Measurements from ENCODE around the gene PDE4D.
"Not testable (repeated sequence)": the region's sequence is repeated elsewhere in the genome, so short reads cannot be mapped to it uniquely, and the experiment has no call there.

PDE4D gene

DNA sequence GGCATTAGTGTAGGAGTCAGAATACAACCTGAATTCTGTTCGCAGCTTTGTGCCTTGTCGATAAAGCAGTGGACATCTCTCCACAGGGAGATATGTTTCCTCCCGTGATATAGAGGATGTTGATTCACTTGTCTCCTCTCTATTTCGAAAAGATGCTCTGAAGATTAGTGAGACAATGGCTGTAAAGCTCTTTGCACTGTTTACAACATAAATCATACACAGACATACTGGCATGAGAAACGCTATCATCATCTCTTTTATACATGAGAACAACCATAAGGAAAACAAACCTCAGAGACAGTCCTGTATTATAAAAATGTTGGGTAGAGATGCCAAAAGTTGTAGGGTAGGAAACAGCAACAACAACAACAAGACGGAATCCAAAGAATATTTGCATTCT lies 803.2 kb downstream of the PDE4D start:
- no peak for DNase-seq

DNA sequence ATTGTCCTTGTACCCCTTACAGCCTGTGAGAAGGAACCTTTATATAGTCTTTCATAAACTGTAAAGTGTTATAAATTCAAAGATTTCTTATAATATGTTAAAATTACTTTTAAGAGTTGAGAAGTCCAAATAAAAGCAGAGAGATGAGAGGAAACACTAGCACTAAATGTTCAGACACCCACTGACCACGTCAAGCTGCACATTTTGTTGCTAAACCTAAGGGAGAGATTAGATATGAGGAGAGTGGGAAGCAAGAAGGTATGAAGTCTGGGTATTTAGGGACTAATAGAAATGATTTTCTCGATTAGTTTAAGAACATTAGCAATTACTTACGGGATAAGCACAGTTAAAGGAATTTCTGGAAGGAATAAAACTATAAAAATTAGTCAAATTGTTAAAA lies 803.8 kb downstream of the PDE4D start:
- no peak for DNase-seq

- no peak for DNase-seq
Observed at GRCh38 chr5:59088546-59088945, 805.0 kb downstream of the PDE4D start.

DNA sequence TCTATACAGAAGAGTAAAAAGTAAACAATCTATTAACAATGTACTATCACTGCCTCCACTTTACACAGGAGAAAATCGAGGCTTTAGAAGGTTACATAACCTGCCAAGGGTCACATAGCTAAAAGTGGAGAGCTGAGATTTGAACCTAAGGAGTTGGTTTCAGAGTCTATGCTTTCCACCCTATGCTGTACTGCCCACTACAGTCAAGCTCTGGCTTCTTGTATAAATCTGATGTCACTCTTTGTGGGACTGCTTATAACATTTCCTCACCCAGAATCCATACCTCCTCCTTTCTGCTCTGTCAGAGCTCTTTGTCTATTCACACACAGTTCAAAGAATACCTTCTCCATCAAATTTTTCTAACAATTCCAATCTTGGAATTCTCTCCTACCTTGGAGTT lies 807.5 kb downstream of the PDE4D start:
- no peak for DNase-seq

- no peak for DNase-seq
Observed at GRCh38 chr5:59081693-59082092, 811.8 kb downstream of the PDE4D start.

DNA sequence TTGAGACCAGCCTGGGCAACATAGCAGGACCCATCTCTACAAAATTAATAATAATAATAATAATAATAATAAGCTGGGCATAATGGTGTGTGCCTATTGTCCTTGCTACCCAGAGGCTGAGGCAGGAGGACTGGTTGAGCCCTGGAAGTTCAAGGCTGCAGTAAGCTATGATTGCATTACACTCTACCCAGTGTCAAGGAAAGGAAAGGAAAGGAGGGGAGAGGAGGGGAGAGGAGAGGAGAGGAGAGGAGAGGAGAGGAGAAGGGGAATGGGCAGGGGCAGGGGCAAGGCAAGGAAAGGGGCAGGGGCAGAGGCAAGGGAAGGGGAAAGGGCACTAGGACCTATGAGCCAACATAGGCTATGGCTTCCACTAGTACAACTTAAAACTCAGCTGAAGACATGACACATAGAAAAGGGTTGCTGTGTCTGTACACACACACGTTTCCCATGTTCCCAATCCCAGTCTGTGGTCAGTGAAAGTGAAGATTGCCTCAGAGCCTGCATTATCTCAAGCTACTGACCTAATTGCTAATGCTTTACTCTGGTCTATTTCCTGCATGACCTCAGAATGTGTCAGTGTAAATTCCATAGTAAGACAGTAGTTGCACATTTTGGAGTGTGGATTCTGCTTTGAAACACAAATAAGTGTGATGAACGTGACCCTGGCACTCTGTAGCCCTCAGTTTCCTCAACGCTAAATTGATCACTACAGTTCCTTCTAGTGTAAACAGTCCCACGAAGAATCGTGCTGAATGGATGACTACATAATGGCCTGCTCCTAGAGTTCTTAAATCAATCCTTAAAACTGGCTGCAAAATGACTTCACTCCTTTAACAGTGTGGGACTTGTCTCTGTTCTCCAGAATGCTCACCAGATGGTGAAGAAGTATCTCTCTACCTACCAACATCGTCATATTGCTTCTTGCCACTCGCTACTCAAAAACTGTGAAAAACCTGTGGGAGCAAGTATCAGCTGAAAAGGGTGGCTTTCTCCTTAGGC lies 813.6 kb downstream of the PDE4D start:
- no peak for DNase-seq

- DNase-seq = no peak
Observed at GRCh38 chr5:59071755-59072549, 821.6 kb downstream of the PDE4D start.

- no peak for DNase-seq
Observed at GRCh38 chr5:59069438-59070079, 824.0 kb downstream of the PDE4D start.

- DNase-seq = no peak
Observed at GRCh38 chr5:59067956-59068656, 825.4 kb downstream of the PDE4D start.

GRCh38 chr5:59066367-59067163 lies 827.0 kb downstream of the PDE4D start:
- no peak for DNase-seq

GRCh38 chr5:59065554-59065953 lies 828.0 kb downstream of the PDE4D start:
- DNase-seq = no peak

GRCh38 chr5:59064293-59064692 lies 829.2 kb downstream of the PDE4D start:
- DNase-seq = no peak

GRCh38 chr5:59062986-59063683 lies 830.4 kb downstream of the PDE4D start:
- DNase-seq = no peak

- no peak for DNase-seq
Observed at GRCh38 chr5:59061377-59061776, 832.1 kb downstream of the PDE4D start.

DNA sequence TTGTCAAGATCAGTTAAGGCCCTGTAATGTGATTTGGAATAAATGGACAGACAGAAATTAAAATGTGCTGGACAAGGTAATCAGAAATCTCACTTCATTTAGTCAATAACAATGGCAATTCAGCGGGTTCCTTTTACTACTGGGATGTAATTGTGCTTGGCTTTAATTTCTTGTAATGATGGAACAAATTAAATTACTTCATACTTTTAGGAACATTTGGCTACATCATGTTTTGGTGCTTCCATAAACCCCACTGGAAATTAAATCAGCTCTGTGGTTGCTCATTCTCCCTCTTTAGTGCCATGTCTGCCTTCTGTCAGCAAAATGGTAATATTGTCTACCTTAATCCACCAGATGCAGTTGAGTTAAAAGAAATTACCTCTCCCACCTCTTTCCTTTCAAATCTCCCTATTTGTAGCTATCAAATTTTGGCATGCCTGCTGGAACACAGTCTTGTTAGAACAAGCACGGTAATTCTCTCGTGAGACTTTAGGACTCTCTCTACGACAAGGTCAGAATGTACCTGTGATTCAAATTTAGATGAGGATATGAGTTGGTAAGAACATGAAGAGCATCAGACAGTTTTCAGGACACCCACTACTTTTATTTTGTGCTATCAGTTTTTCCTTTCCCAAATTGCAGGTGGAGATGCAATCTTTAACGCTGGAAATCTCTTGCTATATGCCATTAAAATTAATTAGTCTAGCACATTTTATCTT lies 834.4 kb downstream of the PDE4D start:
- no peak for DNase-seq

DNA sequence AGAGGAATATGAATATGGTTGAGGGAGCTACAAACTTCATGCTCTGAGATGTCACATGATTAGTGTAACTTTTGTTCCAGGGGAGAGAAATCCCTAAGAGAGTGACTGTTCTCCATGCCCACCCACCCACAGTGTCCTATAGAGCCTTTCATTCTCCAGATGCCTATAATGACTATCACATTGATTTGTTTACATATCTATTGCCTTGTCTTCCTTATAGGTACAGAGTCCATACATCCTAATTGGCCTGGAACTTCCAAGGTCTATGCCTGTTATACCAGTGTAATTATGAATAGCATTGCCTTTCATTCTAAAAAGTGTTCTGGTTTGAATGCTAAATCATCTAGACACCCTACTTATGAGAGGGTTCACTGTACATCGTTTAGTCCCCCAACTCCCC lies 835.3 kb downstream of the PDE4D start:
- DNase-seq = no peak

DNA sequence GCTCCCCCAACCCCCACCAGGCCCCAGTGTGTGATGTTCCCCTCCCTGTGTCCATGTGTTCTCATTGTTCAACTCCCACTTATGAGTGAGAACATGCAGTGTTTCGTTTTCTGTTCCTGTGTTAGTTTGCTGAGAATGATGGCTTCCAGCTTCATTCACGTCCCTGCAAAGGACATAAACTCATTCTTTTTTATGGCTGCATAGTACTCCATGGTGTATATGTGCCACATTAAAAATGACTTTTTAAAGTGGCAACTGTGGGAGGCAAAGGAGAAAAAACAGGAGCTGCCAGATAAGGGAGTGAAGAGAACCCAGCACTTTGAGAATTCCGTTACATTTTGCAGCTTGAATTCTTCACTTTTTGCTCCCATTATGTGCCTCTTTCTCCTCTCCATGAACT lies 836.9 kb downstream of the PDE4D start:
- not testable (repeated sequence) for DNase-seq

GRCh38 chr5:59055745-59056448 lies 837.6 kb downstream of the PDE4D start:
- no peak for DNase-seq

GRCh38 chr5:59054963-59055528 lies 838.5 kb downstream of the PDE4D start:
- no peak for DNase-seq

Measured in NCI-H2029 treated with DMSO at 0.1 percent for 48 hours (cell line).